Panc1 (cell line): ENCODE results near the gene SH3D19. TPM values are rescaled to one million over a fixed set of nuclear protein-coding genes. Genes with fewer than 3 reads are reported as not detected.

ENCODE experiments used
- ATAC-seq: fragments of 200-7000 bp; cut with Tn5 transposase; 2 replicates; pipeline ENCODE4 v1.9.1; 2020; ENCODE audit warnings: mild to moderate bottlenecking, moderate library complexity
- BruUV-seq: library from RNA; stranded (reverse); fragments of 400-500 nt; replicated peaks from 2 replicates; lab custom pipeline; 2021; lab: Mats Ljungman, UMichigan
- CTCF ChIA-PET: fragments of 300-600 bp; sonication (Branson Sonifier 250); formaldehyde crosslinking; loops from one replicate; lab custom pipeline; 2022; ENCODE audit warnings: antibody characterized with exemption; lab: Charles Lee
- POLR2A ChIA-PET: fragments of 300-600 bp; sonication (Branson Sonifier 250); formaldehyde crosslinking; loops from one replicate; lab custom pipeline; 2022; ENCODE audit warnings: antibody characterized with exemption; lab: Charles Lee
- DNase-seq: peaks from one replicate; pipeline ENCODE4 v3.0.0-alpha.2; 2010; ENCODE audit warnings: low read depth, low spot score
- H3K27ac ChIP-seq: 2 replicates; pipeline ENCODE4 v1.5.1; 2011; ENCODE audit warnings: mild to moderate bottlenecking, low read length, inconsistent platforms
- H3K27me3 ChIP-seq: fragments of 200-500 bp; sonication (Bioruptor generic); 2 replicates; pipeline ENCODE4 v1.6.0; 2014; ENCODE audit warnings: low read length, inconsistent platforms; ENCODE audit not compliant: control insufficient read depth, insufficient read depth
- H3K36me3 ChIP-seq: fragments of 200-500 bp; sonication (Bioruptor generic); 2 replicates; pipeline ENCODE4 v1.5.1; 2014; ENCODE audit warnings: inconsistent platforms, mild to moderate bottlenecking, low read length, moderate library complexity; ENCODE audit not compliant: control insufficient read depth, insufficient read depth
- H3K4me1 ChIP-seq: 2 replicates; pipeline ENCODE4 v1.5.1; 2011; ENCODE audit warnings: inconsistent platforms, mild to moderate bottlenecking, low read length, moderate library complexity; ENCODE audit not compliant: control insufficient read depth, insufficient read depth
- H3K4me3 ChIP-seq, 2 experiments: 2 replicates each; pipeline ENCODE4 v1.5.1; 2011 to 2012; ENCODE audit warnings: low read depth in 2 of 2, low read length in 2 of 2, mild to moderate bottlenecking in 2 of 2, inconsistent platforms in 1 of 2, moderate library complexity in 1 of 2
- H3K9me3 ChIP-seq: fragments of 200-500 bp; sonication (Bioruptor generic); 2 replicates; pipeline ENCODE4 v1.5.1; 2014; ENCODE audit warnings: low read depth, mild to moderate bottlenecking, inconsistent platforms, low read length, moderate library complexity; ENCODE audit not compliant: control insufficient read depth, insufficient read depth
- POLR2AphosphoS5 ChIP-seq: IDR thresholded peaks from 2 replicates; pipeline ENCODE4 v1.6.1; 2012; ENCODE audit warnings: mild to moderate bottlenecking, low read depth, low read length, moderate library complexity
- REST ChIP-seq, 2 experiments: IDR thresholded peaks; 2 replicates each; pipeline ENCODE4 v1.6.1; 2011 to 2012; ENCODE audit warnings: low read depth in 2 of 2, control low read depth in 1 of 2, low read length in 1 of 2, mild to moderate bottlenecking in 1 of 2, moderate library complexity in 1 of 2; ENCODE audit not compliant: insufficient read depth in 1 of 2
- SIN3A ChIP-seq: IDR thresholded peaks from 2 replicates; pipeline ENCODE4 v1.6.1; 2012; ENCODE audit warnings: low read depth, mild to moderate bottlenecking, low read length, moderate library complexity, borderline replicate concordance; ENCODE audit not compliant: insufficient read depth
- TCF7L2 ChIP-seq: IDR thresholded peaks from 2 replicates; pipeline ENCODE4 v1.6.1; 2011; ENCODE audit warnings: mild to moderate bottlenecking, low read depth, low read length, inconsistent platforms
- in situ Hi-C: cut with HindIII; loops from 2 replicates; pipeline ENCODE4 v1.10.0; 2016; ENCODE audit warnings: low sequenced_read_pairs, low pct_unique_long_range_greater_than_20kb
- intact Hi-C: fragments of 100-400 bp; cut with micrococcal nuclease; formaldehyde crosslinking; loops from one replicate; pipeline ENCODE4 v1.10.0; 2022; ENCODE audit not compliant: unreplicated experiment
- total RNA-seq: library from RNA; stranded (reverse); gene quantifications from one replicate; pipeline ENCODE4 v1.2.1, GENCODE V29; 2021; ENCODE audit not compliant: unreplicated experiment
- TF ChIP-seq, protein P1 (sequence below): fragments of 450-650 bp; IDR thresholded peaks from 2 replicates; pipeline ENCODE4 v1.5.1; 2017; ENCODE audit warnings: mild to moderate bottlenecking

The SH3D19 gene
- total RNA-seq, 1 experiment from 2014 or later = 19.8 TPM

- in situ Hi-C loops = no loop called here
- Histone ChIP-seq H3K9me3 (no peaks in the 10 kb centered on the region), H3K36me3 (no peaks in the 10 kb centered on the region), H3K27me3 (no peaks in the 10 kb centered on the region), H3K4me1 (no peaks in the 10 kb centered on the region), H3K4me3 (no peak overlapping the region), H3K27ac (no peak overlapping the region)
- no peak for ATAC-seq
- no peak for DNase-seq
- intact Hi-C loops = no loop called here
- TF ChIP-seq REST (IDR thresholded peaks at IDR 0.05; ENCODE audit: insufficient read depth in 1 of 2, low read depth in 2 of 2, low read length in 1 of 2) = no peak
- no peak for TF ChIP-seq TCF7L2
- TF ChIP-seq SIN3A = no peak
- TF ChIP-seq POLR2AphosphoS5 = no peak
- BruUV-seq = no TSS peak
- ChIA-PET POLR2A (no interaction called here), CTCF (no interaction called here)
Measured at GRCh38 chr4:151267104-151267503, 58.3 kb downstream of the SH3D19 start.

DNA sequence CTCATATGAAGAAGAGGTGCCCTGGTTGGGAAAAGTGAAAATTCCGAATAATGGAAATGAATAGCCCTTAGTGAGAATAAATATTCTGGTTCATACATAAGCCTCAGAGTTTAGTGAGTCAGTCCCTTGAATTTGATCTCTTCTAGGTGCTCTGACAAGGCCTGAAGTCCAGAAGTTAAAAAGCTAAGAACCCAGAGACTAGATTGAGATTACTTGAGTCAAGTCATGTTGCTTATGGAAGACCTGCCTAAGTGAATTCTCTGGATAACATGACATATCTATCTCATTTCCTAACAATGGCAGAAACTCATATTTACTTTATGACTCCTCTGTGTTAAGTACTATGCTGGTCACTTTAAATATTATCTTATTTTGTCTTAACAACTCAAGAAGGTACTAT lies 58.9 kb downstream of the SH3D19 start:
- no peak overlapping the region for H3K27ac ChIP-seq
- TF ChIP-seq SIN3A (no peak), TCF7L2 (no peak), POLR2AphosphoS5 (no peak), REST (IDR thresholded peaks at IDR 0.05; ENCODE audit: insufficient read depth in 1 of 2, low read depth in 2 of 2, low read length in 1 of 2) (no peak)
- TF ChIP-seq, protein P1, sequence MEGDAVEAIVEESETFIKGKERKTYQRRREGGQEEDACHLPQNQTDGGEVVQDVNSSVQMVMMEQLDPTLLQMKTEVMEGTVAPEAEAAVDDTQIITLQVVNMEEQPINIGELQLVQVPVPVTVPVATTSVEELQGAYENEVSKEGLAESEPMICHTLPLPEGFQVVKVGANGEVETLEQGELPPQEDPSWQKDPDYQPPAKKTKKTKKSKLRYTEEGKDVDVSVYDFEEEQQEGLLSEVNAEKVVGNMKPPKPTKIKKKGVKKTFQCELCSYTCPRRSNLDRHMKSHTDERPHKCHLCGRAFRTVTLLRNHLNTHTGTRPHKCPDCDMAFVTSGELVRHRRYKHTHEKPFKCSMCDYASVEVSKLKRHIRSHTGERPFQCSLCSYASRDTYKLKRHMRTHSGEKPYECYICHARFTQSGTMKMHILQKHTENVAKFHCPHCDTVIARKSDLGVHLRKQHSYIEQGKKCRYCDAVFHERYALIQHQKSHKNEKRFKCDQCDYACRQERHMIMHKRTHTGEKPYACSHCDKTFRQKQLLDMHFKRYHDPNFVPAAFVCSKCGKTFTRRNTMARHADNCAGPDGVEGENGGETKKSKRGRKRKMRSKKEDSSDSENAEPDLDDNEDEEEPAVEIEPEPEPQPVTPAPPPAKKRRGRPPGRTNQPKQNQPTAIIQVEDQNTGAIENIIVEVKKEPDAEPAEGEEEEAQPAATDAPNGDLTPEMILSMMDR = no peak
- no peaks in the 10 kb centered on the region for H3K4me1 ChIP-seq
- ATAC-seq (no peak), DNase-seq (no peak)
- in situ Hi-C loops = no loop called here
- intact Hi-C loops = no loop called here
- H3K9me3 ChIP-seq = no peaks in the 10 kb centered on the region
- no TSS peak for BruUV-seq
- POLR2A ChIA-PET = no interaction called here
- H3K4me3 ChIP-seq = no peak overlapping the region
- no peaks in the 10 kb centered on the region for H3K27me3 ChIP-seq
- CTCF ChIA-PET = no interaction called here
- H3K36me3 ChIP-seq = no peaks in the 10 kb centered on the region
